Tibial nerve (tissue), 4 donors: ENCODE results near the gene ZNF805.

Source experiments
- EP300 ChIP-seq, 2 donors: sonication (generic); formaldehyde crosslinking; IDR thresholded peaks; one replicate each; pipeline ENCODE4 v1.6.1; 2017; ENCODE audit warnings: antibody characterized with exemption in 2 of 2, mild to moderate bottlenecking in 1 of 2
- POLR2A ChIP-seq, 2 donors: fragments of 450-650 bp; IDR thresholded peaks; one replicate each; pipeline ENCODE4 v1.6.1; 2017; ENCODE audit warnings: antibody characterized with exemption in 2 of 2, mild to moderate bottlenecking in 2 of 2, moderate library complexity in 2 of 2
- TF ChIP-seq, protein P1 (sequence below), 5 experiments: fragments of 200-600 bp in 3 of 5; fragments of 450-650 bp in 2 of 5; sonication (generic) in 3 of 5; IDR thresholded peaks; one replicate each; pipeline ENCODE4 v1.5.1; 2016 to 2019; ENCODE audit warnings: antibody characterized with exemption in 5 of 5, mild to moderate bottlenecking in 3 of 5, moderate library complexity in 2 of 5

DNA sequence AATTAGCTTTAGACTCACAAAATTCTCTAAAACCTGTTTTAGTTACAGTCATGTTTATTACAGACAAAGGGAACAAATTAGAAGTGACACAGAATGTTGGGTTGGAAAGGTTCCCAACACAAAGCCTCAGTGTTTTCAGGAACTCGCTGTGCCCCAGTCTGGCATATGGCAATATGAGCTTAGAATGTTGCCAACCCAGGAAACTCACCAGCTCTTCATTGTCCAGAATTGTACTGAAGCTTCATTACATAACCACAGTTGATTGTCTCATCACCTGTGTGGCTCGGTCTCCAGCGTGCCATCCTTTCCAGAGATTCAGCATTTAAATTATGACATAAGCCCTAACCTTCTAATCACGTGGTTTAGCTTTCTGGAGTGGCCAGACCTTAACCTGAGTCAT, 30.1 kb upstream of the ZNF805 start:
- TF ChIP-seq POLR2A (IDR thresholded peaks at IDR 0.05) (no peak), EP300 (IDR thresholded peaks at IDR 0.05) (no peak)
- TF ChIP-seq, protein P1, sequence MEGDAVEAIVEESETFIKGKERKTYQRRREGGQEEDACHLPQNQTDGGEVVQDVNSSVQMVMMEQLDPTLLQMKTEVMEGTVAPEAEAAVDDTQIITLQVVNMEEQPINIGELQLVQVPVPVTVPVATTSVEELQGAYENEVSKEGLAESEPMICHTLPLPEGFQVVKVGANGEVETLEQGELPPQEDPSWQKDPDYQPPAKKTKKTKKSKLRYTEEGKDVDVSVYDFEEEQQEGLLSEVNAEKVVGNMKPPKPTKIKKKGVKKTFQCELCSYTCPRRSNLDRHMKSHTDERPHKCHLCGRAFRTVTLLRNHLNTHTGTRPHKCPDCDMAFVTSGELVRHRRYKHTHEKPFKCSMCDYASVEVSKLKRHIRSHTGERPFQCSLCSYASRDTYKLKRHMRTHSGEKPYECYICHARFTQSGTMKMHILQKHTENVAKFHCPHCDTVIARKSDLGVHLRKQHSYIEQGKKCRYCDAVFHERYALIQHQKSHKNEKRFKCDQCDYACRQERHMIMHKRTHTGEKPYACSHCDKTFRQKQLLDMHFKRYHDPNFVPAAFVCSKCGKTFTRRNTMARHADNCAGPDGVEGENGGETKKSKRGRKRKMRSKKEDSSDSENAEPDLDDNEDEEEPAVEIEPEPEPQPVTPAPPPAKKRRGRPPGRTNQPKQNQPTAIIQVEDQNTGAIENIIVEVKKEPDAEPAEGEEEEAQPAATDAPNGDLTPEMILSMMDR (IDR thresholded peaks at IDR 0.05) = no peak
